Spinal cord (tissue), 10 donors: Measurements from ENCODE around the gene FOXP3. TPM values are rescaled to one million over a fixed set of nuclear protein-coding genes. Genes with fewer than 3 reads are reported as not detected.
"Not testable (repeated sequence)": the region's sequence is repeated elsewhere in the genome, so short reads cannot be mapped to it uniquely, and the experiment has no call there.

Experiments
- DNase-seq, 6 donors: peaks; one replicate each; pipeline versions ENCODE4 v3.0.0 to v3.0.0-alpha.2; 2013 to 2015; ENCODE audit warnings: low spot score in 6 of 6, low read depth in 4 of 6
- H3K27ac ChIP-seq: one replicate; pipeline ENCODE4 v1.5.1; 2013; ENCODE audit warnings: low read depth, low read length, control low read depth
- H3K27me3 ChIP-seq: one replicate; pipeline ENCODE4 v1.6.1; 2013; ENCODE audit warnings: low read length; ENCODE audit not compliant: control insufficient read depth, insufficient read depth
- H3K36me3 ChIP-seq: one replicate; pipeline ENCODE4 v1.6.1; 2013; ENCODE audit warnings: low read length; ENCODE audit not compliant: control insufficient read depth, insufficient read depth
- H3K4me1 ChIP-seq: one replicate; pipeline ENCODE4 v1.6.1; 2013; ENCODE audit warnings: low read length; ENCODE audit not compliant: control insufficient read depth, insufficient read depth
- H3K4me3 ChIP-seq: one replicate; pipeline ENCODE4 v1.5.1; 2013; ENCODE audit warnings: low read depth, low read length, control low read depth
- H3K9me3 ChIP-seq: one replicate; pipeline ENCODE4 v1.6.1; 2013; ENCODE audit warnings: low read length; ENCODE audit not compliant: control insufficient read depth, insufficient read depth
- WGBS: methylation state at CpG from one replicate; pipeline ENCODE4 v1.1.5; 2013; ENCODE audit warnings: missing lambda C conversion rate; ENCODE audit not compliant: insufficient coverage; 5-methylcytosine and 5-hydroxymethylcytosine counted together
- long read RNA-seq, 4 donors: transcript quantifications; one replicate each; lab custom pipeline, GENCODE V29; 2026
- polyA plus RNA-seq, 2 donors: library from polyadenylated mRNA; unstranded; fragments of 120-200 nt; gene quantifications; one replicate each; pipeline ENCODE4 v1.2.1, GENCODE V29; 2013; ENCODE audit not compliant: insufficient read length in 2 of 2
- total RNA-seq, 2 donors: library from RNA; depleted of rRNA in 1 of 2; stranded (reverse); fragments of 120-200 nt in 1 of 2; fragments of >200 nt in 1 of 2; gene quantifications; one replicate each; pipeline versions ENCODE4 v1.2.3 to v1.2.4, GENCODE V29; 2013 to 2014
- donor health status: healthy.

FOXP3 gene, protein sequence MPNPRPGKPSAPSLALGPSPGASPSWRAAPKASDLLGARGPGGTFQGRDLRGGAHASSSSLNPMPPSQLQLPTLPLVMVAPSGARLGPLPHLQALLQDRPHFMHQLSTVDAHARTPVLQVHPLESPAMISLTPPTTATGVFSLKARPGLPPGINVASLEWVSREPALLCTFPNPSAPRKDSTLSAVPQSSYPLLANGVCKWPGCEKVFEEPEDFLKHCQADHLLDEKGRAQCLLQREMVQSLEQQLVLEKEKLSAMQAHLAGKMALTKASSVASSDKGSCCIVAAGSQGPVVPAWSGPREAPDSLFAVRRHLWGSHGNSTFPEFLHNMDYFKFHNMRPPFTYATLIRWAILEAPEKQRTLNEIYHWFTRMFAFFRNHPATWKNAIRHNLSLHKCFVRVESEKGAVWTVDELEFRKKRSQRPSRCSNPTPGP
- total RNA-seq (under 1 TPM in 1 of 2 donors, not detected in 1; 0.11 TPM), polyA plus RNA-seq (1 to 10 TPM; 1.2 to 1.3 TPM)
- long read RNA-seq, donor 1, partial matches to known transcripts, result 5 of 5 reads
- long read RNA-seq, donor 1, other reads (novel, unspliced or antisense), result 0 of 5 reads
- long read RNA-seq, donor 2, result 0 reads
- long read RNA-seq, donor 3, result 0 reads
- long read RNA-seq, donor 4, result 0 reads

DNA sequence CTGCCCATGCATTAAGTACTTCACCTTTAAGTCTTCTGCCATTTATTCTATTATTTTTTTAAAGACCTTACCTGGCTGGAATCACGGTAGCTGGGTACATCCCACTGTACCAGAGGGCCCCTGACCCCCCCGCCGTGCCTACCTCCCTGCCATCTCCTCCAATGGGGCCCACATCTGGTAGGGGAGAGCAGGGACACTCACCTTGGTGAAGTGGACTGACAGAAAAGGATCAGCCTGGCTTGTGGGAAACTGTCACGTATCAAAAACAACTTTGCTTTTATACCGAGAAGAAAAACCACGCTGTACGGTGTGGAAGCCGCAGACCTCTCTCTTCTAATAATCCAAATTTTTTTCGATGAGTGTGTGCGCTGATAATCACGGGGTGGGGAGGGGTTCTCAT, at the start of gene FOXP3:
TSS of gene FOXP3 (minus strand) at position 251 of the 400 bp plus-strand sequence. CDS start 6,205 bp downstream, outside the sequence.
- Histone ChIP-seq H3K27ac (no peak within 1 kb of the TSS), H3K4me3 (no peak within 1 kb of the TSS), H3K27me3 (no peaks in the 10 kb centered on the region), H3K9me3 (no peaks in the 10 kb centered on the region), H3K4me1 (no peaks in the 10 kb centered on the region), H3K36me3 (no peaks in the 10 kb centered on the region)
- DNase-seq, result no peak
- no CpG with 5 or more reads among the region's 11 CpGs for WGBS

GRCh38 chrX:49312176-49312575, 47.7 kb upstream of the FOXP3 start:
- no peaks in the 10 kb centered on the region for H3K36me3 ChIP-seq
- no peak overlapping the region for H3K4me3 ChIP-seq
- no peaks in the 10 kb centered on the region for H3K27me3 ChIP-seq
- WGBS, result 63% methylated on average over 2 of the region's 2 CpGs
- no peaks in the 10 kb centered on the region for H3K9me3 ChIP-seq
- no peak overlapping the region for H3K27ac ChIP-seq
- H3K4me1 ChIP-seq, result peaks cover 8% of the 10 kb centered on the region
- DNase-seq, result no peak

GRCh38 chrX:49310371-49310770, 45.9 kb upstream of the FOXP3 start:
- DNase-seq, result no peak
- Histone ChIP-seq H3K27ac (no peak overlapping the region), H3K4me1 (peaks cover 8% of the 10 kb centered on the region), H3K36me3 (no peaks in the 10 kb centered on the region), H3K9me3 (no peaks in the 10 kb centered on the region), H3K4me3 (no peak overlapping the region), H3K27me3 (no peaks in the 10 kb centered on the region)
- WGBS, result 59% methylated on average over 10 of the region's 18 CpGs

GRCh38 chrX:49309401-49309981, 45.0 kb upstream of the FOXP3 start:
- no peaks in the 10 kb centered on the region for H3K9me3 ChIP-seq
- peak overlapping the region; percentile 5 for H3K4me3 ChIP-seq
- DNase-seq, result peak in 2 of 6 donors; percentile 20 to 38
- H3K4me1 ChIP-seq, result peaks cover 8% of the 10 kb centered on the region
- H3K27me3 ChIP-seq, result no peaks in the 10 kb centered on the region
- 47% methylated on average over 4 of the region's 8 CpGs for WGBS
- H3K27ac ChIP-seq, result peak overlapping the region; percentile 64
- H3K36me3 ChIP-seq, result no peaks in the 10 kb centered on the region

GRCh38 chrX:49308604-49309269, 44.2 kb upstream of the FOXP3 start:
- peaks cover 8% of the 10 kb centered on the region for H3K4me1 ChIP-seq
- H3K27ac ChIP-seq, result peak overlapping the region; percentile 64
- DNase-seq, result no peak
- no peak overlapping the region for H3K4me3 ChIP-seq
- H3K27me3 ChIP-seq, result no peaks in the 10 kb centered on the region
- H3K9me3 ChIP-seq, result no peaks in the 10 kb centered on the region
- WGBS, result 69% methylated on average over 15 of the region's 15 CpGs
- H3K36me3 ChIP-seq, result no peaks in the 10 kb centered on the region

DNA sequence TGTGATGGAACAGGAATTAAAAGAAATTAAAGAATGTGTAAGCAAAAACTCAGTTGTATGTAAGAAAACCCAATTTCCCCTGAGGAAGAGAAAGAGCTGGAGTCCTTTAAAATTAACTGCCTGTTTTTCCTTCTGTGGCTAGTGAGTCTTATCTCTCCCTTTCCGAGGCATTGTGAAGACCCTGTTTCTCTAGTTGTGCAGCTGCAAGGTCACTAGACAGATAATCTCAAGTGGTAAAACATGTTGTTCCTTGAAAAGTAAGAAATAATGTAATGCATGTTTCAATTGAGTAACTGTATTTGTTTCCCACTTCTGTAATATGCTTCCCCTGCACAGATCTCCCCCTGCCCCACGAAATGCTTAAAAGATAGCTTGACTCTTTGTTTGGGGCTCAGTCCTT, 43.3 kb upstream of the FOXP3 start:
- H3K4me3 ChIP-seq, H3K36me3 ChIP-seq, H3K27me3 ChIP-seq, H3K9me3 ChIP-seq, H3K4me1 ChIP-seq, H3K27ac ChIP-seq, DNase-seq: not testable (repeated sequence)
- WGBS, result no CpG with 5 or more reads among the region's 2 CpGs

- no peak for DNase-seq
- no peaks in the 10 kb centered on the region for H3K4me1 ChIP-seq
- no peaks in the 10 kb centered on the region for H3K36me3 ChIP-seq
- H3K27ac ChIP-seq, result no peak within 1 kb of the TSS
- no peaks in the 10 kb centered on the region for H3K27me3 ChIP-seq
- H3K9me3 ChIP-seq, result no peaks in the 10 kb centered on the region
- H3K4me3 ChIP-seq, result no peak within 1 kb of the TSS
- 78% methylated on average over 14 of the region's 15 CpGs for WGBS
Measured at GRCh38 chrX:49303346-49303745, 38.8 kb upstream of the FOXP3 start, which contains the start of gene GAGE10. GAGE10 (plus strand) TSS chrX:49303646; CDS start chrX:49304860, 1,214 bp downstream.

GRCh38 chrX:49300703-49301102, 36.2 kb upstream of the FOXP3 start:
- no peaks in the 10 kb centered on the region for H3K36me3 ChIP-seq
- no peak overlapping the region for H3K4me3 ChIP-seq
- no peak overlapping the region for H3K27ac ChIP-seq
- no CpG with 5 or more reads among the region's 1 CpG for WGBS
- H3K27me3 ChIP-seq, result no peaks in the 10 kb centered on the region
- no peak for DNase-seq
- H3K4me1 ChIP-seq, result no peaks in the 10 kb centered on the region
- no peaks in the 10 kb centered on the region for H3K9me3 ChIP-seq

DNA sequence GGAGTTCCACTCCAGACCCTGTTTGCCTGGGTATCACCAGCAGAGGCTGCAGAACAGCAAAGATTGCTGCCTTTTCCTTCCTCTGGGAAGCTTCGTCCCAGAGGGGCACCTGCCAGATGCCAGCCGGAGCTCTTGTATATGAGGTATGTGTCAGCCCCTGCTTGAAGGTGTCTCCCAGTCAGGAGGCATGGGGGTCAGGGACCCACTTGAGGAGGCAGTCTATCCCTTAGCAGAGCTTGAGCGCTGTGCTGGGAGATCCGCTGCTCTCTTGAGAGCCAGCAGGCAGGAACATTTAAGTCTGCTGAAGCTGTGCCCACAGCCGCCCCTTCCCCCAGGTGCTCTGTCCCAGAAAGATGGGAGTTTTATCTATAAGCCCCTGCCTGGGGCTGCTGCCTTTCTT, 34.8 kb upstream of the FOXP3 start:
- H3K27me3 ChIP-seq, H3K4me3 ChIP-seq, H3K9me3 ChIP-seq, DNase-seq, H3K4me1 ChIP-seq, H3K36me3 ChIP-seq, H3K27ac ChIP-seq: not testable (repeated sequence)
- WGBS, result 79% methylated on average over 5 of the region's 5 CpGs
